Upper lobe of right lung (tissue), 1 donor: Measurements from ENCODE around the gene PRKCA. TPM values are rescaled to one million over a fixed set of nuclear protein-coding genes. Genes with fewer than 3 reads are reported as not detected.

Experiments
- ATAC-seq: fragments of 200-7000 bp; cut with Tn5 transposase; one replicate; pipeline ENCODE4 v1.9.1; 2020; ENCODE audit warnings: mild to moderate bottlenecking, moderate library complexity
- DNase-seq: peaks from one replicate; pipeline ENCODE4 v3.0.0-alpha.2; 2020
- H3K27ac ChIP-seq: fragments of 200-600 bp; one replicate; pipeline ENCODE4 v1.8.0; 2022
- H3K27me3 ChIP-seq: fragments of 200-600 bp; one replicate; pipeline ENCODE4 v1.8.0; 2022; ENCODE audit warnings: mild to moderate bottlenecking
- H3K36me3 ChIP-seq: fragments of 200-600 bp; one replicate; pipeline ENCODE4 v1.8.0; 2022
- H3K4me1 ChIP-seq: fragments of 200-600 bp; one replicate; pipeline ENCODE4 v1.8.0; 2022
- H3K4me3 ChIP-seq: fragments of 200-600 bp; one replicate; pipeline ENCODE4 v1.8.0; 2022; ENCODE audit warnings: mild to moderate bottlenecking
- H3K9me3 ChIP-seq: fragments of 200-600 bp; one replicate; pipeline ENCODE4 v1.8.0; 2022
- intact Hi-C: fragments of 100-400 bp; cut with DNase I; formaldehyde crosslinking; loops from one replicate; pipeline ENCODE4 v1.11.0; 2022
- total RNA-seq: library from RNA; stranded (reverse); fragmentation: NEBNext Ultra II Directional; extraction: Animal tissue kit (Norgen Biotek cat#: 25700); gene quantifications from one replicate; pipeline ENCODE4 v1.2.1, GENCODE V29; 2021
- TF ChIP-seq, protein P1 (sequence below): fragments of 200-600 bp; IDR thresholded peaks from one replicate; pipeline ENCODE4 v1.8.0; 2022; ENCODE audit warnings: antibody characterized with exemption
- donor health status: DM: no; HTN: yes; CAD: no; lungs with severe emphysema.

The PRKCA gene
- total RNA-seq, 1 donor from 2014 or later, result 43.4 TPM

GRCh38 chr17:66379996-66380395 is 77.6 kb downstream of the PRKCA start:
- TF ChIP-seq, protein P1, sequence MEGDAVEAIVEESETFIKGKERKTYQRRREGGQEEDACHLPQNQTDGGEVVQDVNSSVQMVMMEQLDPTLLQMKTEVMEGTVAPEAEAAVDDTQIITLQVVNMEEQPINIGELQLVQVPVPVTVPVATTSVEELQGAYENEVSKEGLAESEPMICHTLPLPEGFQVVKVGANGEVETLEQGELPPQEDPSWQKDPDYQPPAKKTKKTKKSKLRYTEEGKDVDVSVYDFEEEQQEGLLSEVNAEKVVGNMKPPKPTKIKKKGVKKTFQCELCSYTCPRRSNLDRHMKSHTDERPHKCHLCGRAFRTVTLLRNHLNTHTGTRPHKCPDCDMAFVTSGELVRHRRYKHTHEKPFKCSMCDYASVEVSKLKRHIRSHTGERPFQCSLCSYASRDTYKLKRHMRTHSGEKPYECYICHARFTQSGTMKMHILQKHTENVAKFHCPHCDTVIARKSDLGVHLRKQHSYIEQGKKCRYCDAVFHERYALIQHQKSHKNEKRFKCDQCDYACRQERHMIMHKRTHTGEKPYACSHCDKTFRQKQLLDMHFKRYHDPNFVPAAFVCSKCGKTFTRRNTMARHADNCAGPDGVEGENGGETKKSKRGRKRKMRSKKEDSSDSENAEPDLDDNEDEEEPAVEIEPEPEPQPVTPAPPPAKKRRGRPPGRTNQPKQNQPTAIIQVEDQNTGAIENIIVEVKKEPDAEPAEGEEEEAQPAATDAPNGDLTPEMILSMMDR, result no peak
- Histone ChIP-seq H3K4me1 (peaks cover 6% of the 10 kb centered on the region), H3K27me3 (no peaks in the 10 kb centered on the region), H3K36me3 (no peaks in the 10 kb centered on the region), H3K9me3 (no peaks in the 10 kb centered on the region), H3K4me3 (no peak overlapping the region), H3K27ac (no peak overlapping the region)
- no peak for DNase-seq
- intact Hi-C loops, result no loop called here
- no peak for ATAC-seq

DNA sequence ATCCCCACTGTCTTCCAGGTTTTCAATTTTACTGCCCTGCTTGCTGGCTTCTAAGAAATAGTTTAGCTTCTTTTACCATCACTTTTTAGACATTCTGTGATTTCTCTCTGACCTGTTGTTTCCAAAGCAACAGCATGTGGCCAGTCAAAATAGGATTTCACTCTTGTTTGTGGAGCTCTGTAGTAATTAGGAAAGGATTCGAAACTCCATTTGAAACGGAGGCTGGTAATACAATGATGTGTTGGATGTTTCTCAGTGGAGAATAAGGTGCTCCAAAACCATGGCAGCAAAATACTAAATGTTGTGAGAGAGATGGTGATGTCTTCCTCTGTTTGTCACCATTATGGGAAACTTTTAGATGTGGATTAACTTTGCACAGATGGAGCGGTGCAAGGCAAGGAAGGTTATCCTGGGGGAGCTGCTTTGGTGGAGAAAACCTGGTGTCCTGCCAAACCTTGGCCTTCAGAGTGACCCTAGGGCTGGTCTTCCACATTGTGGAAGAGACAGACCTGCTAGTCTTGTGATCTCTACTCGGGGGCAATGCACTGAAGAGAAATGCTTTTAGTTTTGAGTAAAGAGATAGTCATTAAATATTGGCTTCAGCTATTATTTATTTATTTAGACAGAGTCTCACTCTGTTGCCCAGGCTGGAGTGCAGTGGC is 79.4 kb downstream of the PRKCA start:
- TF ChIP-seq, protein P1, result no peak
- Histone ChIP-seq H3K27me3 (no peaks in the 10 kb centered on the region), H3K27ac (no peak overlapping the region), H3K9me3 (no peaks in the 10 kb centered on the region), H3K4me3 (no peak overlapping the region), H3K4me1 (peaks cover 6% of the 10 kb centered on the region), H3K36me3 (no peaks in the 10 kb centered on the region)
- no peak for ATAC-seq
- no peak for DNase-seq
- intact Hi-C loops, result no loop called here

DNA sequence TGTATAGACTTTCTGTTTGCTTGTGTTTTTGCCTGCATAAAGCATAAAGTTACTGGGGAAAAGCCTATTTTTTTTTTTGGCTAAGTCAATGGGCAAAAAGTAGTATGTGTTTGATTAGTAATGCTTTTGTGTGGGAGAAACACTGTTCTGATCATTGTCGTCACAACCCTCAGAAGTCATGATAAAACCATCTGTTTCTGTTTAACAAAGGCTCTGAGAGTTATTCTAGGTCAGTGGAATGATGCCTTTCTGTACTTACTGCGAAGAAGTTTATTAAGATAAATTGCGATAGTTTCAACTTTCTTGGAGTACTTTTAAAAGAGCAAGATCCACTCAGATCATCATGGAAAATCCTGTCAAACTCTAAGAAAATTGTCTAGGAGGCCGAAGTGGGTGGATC is 80.9 kb downstream of the PRKCA start:
- TF ChIP-seq, protein P1, result no peak
- no peaks in the 10 kb centered on the region for H3K36me3 ChIP-seq
- peaks cover 6% of the 10 kb centered on the region for H3K4me1 ChIP-seq
- H3K27me3 ChIP-seq, result no peaks in the 10 kb centered on the region
- H3K4me3 ChIP-seq, result no peak overlapping the region
- ATAC-seq (no peak), DNase-seq (no peak)
- H3K9me3 ChIP-seq, result no peaks in the 10 kb centered on the region
- intact Hi-C loops, result no loop called here
- H3K27ac ChIP-seq, result no peak overlapping the region

GRCh38 chr17:66386498-66387351 is 84.3 kb downstream of the PRKCA start:
- DNase-seq (no peak), ATAC-seq (peak; percentile 38)
- no peaks in the 10 kb centered on the region for H3K27me3 ChIP-seq
- intact Hi-C loops, result no loop called here
- no peaks in the 10 kb centered on the region for H3K9me3 ChIP-seq
- no peaks in the 10 kb centered on the region for H3K4me1 ChIP-seq
- no peak overlapping the region for H3K27ac ChIP-seq
- H3K36me3 ChIP-seq, result no peaks in the 10 kb centered on the region
- TF ChIP-seq, protein P1, result no peak
- H3K4me3 ChIP-seq, result no peak overlapping the region

DNA sequence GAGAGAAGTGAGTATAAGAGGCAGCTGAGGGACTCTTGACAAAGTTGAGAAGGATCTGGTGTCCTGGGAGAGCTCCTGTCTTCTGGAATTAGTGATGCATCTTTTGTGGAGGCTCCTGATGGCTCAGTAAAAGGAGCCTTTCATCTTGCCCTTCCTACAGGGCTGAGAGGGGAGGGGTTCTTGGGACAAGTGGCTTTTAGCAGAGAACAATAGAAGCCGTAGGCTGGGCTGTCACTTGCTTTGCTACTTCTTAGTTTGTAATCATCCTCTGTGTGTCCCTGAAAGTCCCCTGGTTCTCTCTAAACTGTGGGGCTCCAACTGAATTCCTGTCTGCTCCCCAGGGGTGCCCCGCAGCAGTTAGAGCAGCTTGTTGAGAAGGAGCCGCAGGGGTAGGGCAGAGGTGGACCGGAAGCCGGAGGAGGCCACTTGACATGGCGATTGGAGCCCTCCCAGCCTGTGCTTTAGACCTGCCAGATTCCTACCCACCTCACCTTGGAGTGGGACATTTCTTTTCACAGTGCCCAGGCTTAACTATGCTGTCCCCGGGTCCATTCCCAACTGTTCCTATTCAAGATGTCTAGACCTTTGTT is 85.1 kb downstream of the PRKCA start:
- Histone ChIP-seq H3K27ac (no peak overlapping the region), H3K4me1 (no peaks in the 10 kb centered on the region), H3K27me3 (no peaks in the 10 kb centered on the region), H3K36me3 (no peaks in the 10 kb centered on the region), H3K9me3 (no peaks in the 10 kb centered on the region), H3K4me3 (no peak overlapping the region)
- TF ChIP-seq, protein P1, result no peak
- DNase-seq (no peak), ATAC-seq (peak; percentile 32)
- intact Hi-C loops, result no loop called here
